Endometrial microvascular endothelial cells (primary cell): ENCODE data around the gene PHKG2. TPM values are rescaled to one million over a fixed set of nuclear protein-coding genes. Genes with fewer than 3 reads are reported as not detected.

Experiments
- in situ Hi-C: cut with HindIII; loops from 2 replicates; pipeline ENCODE4 v1.10.0; 2017; ENCODE audit warnings: low sequenced_read_pairs, low pct_unique_long_range_greater_than_20kb; ENCODE audit errors: inconsistent ontology term
- total RNA-seq: library from RNA; depleted of rRNA; stranded (reverse); fragments of >200 nt; gene quantifications from one replicate; pipeline ENCODE4 v1.2.3, GENCODE V29; 2015; ENCODE audit errors: inconsistent ontology term

The PHKG2 gene
- total RNA-seq, 1 donor from 2014 or later = 22.5 TPM

DNA sequence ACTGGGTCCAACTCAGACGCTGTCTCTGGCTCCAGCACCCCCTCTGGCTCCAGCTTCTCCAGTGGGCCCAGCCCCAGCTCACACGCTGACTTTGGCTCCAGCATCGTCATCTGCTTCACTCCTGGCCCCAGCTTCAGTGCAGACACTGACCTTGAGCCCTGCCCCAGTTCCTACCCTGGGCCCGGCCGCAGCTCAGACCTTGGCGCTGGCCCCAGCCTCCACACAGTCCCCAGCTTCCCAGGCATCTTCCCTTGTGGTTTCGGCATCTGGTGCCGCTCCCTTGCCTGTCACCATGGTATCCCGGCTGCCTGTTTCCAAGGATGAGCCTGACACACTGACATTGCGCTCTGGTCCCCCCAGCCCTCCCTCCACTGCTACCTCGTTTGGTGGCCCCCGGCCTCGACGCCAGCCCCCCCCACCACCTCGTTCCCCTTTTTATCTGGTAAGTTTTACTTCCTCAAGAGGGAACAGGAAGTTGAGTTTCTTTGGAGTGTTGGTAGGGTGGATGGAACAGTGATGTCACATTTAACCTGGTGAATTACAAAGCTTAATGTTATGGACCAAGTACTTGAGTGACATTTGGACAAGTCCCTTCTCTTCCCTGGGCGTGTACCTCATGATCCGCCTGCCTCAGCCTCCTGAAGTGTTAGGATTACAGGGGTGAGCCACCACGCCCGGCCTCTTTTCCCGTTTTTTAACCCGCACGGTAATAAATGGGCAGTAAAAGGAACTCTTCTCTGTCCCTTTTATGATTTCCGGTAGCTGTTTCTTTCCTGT, 23.4 kb upstream of the PHKG2 start:
- in situ Hi-C loops = no loop called here

DNA sequence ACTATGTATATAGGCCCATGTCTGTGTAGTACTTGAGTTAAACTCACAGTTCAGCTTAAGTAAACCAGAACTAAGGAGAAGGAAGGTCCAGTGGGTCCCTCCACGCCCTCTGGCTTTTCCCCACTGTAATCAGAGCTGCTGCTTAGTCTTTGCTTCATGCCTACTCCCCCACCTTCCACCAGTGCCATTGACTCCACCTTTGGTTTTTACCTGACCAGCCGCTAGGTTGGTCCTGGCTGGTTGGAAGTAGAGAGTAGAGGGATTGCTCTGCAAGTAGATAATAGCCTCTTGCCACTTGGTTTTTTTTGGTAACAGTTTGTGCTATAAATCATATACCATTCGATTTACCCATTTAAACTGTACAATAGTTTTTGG, 22.8 kb upstream of the PHKG2 start:
- in situ Hi-C loops = no loop called here

DNA sequence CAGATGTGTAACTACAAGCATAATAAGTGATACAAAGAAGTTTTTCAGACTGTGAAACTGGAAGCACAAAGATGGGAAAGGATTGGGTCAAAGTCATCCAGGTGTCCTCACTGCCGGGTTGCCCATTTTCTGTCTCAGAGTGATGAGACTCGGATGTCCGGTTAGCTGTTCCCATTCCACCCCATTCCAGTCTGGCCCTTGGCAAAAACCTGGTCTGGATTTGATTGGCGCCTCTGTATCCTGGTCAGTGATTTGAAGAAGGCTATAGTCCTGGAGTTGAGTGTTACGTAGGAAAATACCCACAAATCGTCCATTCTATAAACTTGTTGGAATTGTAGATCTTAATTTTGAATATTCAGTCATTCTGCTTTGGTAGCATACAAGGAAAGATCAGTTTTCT, 19.9 kb upstream of the PHKG2 start:
- in situ Hi-C loops = no loop called here

DNA sequence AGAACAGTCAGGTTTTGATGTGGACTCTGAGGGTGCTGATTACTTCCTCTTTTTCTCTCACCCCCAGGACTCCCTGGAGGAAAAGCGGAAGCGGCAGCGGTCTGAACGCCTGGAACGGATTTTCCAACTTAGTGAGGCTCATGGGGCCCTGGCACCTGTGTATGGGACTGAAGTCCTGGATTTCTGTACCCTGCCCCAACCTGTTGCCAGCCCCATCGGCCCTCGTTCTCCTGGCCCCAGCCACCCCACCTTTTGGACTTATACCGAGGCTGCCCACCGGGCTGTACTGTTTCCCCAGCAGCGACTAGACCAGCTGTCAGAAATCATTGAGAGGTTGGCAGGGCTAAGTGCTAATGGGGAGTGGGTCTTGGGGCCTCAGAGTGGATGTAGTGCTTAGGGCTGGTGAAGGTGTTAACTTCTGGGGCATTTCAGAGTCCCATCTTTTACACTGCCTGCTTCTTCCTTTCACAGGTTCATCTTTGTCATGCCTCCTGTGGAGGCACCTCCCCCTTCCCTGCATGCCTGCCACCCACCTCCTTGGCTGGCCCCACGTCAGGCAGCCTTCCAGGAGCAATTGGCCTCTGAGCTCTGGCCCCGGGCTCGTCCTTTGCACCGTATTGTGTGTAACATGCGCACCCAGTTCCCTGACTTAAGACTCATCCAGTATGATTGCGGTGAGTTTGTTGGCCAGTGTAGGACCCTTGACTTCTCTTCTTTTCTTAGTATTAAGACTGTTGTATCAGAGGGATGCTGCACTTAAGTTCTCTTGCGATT, 19.1 kb upstream of the PHKG2 start:
- in situ Hi-C loops = no loop called here

DNA sequence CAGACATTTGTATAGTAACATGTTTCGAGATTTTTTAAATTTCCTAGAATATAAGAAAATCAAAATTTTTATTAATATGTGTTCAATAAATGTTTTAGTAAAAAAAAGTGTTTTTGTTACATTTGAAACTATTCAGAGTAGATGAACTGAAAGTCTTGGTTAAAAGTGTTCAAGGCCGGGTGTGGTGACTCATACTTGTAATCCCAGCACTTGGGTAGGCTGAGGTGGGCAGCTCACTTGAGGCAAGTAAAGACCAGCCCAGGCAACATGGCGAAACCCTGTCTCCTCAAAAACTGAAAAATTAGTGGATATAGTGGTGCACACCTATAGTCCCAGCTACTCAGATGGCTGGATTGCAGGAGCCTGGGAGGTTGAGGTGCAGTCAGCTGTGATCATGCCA, 16.8 kb upstream of the PHKG2 start:
- in situ Hi-C loops = no loop called here

DNA sequence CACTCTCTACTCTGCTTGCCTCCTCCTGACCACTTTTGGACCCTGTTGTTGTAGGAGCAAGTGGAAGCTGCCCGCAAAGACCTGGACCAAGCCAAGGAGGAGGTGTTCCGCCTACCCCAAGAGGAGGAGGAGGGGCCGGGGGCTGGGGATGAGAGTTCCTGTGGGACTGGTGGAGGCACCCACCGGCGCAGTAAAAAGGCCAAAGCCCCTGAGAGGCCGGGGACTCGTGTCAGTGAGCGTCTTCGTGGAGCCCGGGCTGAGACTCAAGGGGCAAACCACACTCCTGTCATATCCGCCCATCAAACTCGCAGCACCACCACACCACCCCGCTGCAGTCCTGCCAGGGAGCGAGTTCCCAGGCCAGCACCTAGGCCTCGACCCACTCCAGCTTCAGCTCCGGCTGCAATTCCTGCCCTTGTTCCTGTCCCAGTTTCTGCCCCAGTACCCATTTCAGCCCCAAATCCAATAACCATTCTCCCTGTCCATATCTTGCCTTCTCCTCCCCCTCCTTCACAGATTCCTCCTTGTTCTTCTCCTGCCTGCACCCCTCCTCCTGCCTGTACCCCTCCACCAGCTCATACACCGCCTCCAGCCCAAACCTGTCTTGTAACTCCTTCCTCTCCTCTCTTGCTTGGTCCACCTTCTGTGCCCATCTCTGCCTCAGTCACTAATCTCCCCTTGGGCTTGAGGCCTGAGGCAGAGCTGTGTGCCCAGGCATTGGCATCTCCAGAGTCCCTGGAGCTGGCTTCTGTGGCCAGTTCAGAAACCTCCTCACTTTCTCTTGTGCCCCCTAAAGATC, 11.0 kb upstream of the PHKG2 start:
- in situ Hi-C loops = no loop called here

DNA sequence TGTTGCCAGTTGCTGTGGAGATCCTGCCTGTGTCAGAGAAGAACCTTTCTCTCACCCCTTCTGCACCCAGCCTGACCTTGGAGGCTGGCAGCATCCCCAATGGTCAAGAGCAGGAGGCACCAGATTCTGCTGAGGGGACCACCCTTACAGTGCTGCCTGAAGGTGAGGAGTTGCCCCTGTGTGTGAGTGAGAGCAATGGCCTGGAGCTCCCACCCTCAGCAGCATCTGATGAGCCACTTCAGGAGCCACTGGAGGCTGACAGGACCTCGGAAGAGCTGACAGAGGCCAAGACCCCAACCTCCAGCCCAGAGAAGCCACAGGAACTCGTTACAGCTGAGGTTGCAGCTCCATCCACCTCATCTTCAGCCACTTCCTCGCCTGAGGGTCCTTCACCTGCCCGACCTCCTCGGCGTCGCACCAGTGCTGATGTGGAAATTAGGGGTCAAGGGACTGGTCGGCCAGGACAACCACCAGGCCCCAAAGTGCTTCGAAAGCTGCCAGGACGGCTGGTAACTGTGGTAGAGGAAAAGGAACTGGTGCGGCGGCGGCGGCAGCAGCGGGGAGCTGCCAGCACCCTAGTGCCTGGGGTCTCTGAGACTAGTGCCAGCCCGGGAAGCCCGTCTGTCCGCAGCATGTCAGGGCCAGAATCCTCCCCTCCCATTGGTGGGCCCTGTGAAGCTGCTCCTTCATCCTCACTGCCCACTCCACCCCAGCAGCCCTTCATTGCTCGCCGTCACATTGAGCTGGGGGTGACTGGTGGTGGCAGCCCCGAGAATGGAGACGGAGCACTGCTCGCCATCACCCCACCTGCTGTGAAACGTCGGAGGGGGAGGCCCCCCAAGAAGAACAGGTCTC, 10.2 kb upstream of the PHKG2 start:
- in situ Hi-C loops = no loop called here

DNA sequence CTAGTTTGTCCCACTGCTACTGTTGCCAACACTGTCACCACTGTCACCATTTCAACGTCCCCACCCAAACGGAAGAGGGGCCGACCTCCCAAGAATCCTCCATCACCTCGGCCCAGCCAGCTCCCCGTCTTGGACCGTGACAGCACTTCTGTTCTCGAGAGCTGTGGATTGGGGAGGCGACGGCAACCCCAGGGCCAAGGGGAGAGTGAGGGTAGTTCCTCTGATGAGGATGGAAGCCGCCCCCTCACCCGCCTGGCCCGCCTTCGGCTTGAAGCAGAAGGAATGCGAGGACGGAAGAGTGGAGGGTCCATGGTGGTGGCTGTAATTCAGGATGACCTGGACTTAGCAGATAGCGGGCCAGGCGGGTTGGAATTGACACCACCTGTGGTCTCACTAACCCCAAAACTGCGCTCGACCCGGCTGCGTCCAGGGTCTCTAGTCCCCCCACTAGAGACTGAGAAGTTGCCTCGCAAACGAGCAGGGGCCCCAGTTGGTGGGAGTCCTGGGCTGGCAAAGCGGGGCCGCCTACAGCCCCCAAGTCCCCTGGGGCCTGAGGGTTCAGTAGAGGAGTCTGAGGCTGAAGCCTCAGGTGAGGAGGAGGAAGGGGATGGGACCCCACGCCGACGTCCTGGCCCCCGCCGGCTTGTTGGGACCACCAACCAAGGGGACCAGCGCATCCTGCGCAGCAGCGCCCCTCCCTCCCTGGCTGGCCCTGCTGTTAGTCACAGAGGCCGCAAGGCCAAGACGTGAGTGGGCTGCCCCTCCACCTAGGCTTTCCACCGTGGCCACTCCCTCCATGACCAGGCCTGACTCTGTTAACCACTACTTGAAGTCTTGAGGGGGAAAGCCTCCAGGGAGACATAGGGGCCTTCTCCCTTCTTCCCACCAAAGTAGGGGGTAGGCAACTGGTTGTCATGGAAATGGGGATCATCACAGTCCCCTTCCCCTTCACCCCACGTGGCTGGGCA, 9.0 kb upstream of the PHKG2 start:
- in situ Hi-C loops = no loop called here

DNA sequence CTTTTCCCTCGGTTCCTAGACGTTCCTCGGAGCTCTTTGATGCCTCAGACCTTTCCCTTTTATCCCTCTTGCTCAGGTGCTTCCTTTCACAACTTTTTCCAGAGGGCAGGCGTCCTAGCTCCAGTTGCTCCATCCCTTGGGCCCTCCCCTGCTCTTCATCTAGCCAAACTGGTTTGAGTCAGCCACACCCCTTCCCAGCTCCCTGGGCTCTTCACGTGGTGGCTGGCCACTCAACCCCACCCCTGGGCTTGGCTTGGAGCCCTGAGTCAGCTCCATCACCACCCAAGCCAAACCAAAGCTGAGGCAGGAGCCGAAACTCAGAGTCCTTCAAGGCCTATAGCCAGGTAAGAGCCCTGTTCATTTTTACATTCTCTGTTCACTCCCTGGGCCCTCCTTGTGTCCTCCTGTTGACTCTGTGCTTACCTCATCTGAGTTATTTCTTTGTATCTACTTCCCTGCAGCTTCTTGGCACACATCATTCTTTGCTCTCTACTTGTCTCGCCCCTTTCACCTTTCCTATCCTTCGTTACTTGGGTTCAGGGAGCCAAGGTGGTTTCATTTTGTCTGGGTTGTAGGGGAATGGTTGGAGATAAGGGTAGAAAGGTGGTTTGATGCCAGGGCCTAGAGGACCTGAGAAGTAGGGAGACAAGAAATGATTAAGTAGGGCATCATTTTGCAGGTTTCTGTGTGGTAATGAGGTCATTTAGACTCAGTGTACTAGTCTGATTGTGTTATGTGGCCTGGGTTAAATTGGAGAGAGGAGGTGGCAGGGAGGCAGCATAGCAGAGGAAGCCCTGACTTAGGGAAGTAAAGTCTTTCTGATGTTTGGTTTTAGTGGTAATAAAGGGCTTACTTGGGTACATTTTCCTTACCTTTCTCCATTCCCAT, 7.6 kb upstream of the PHKG2 start:
- in situ Hi-C loops = no loop called here

DNA sequence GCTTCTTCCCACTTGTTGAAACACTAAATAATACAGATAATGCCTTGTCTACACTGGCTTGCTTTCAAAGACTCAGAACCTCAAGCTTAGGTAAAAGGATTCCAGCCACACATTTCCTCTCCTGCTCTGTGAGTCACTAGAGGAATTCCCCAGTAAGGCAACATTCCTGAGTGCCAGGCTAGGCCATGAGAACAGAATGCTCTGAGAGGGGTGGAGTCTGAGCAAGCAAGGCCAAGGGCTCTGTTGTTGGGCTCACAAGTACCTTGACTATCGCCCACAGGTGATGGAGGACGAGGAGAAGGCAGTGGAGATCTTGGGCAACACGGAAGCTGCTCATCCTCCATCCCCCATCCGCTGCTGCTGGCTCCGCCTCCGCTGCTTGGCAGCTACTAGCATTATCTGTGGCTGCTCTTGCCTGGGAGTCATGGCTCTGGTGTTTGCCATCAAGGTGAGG, 6.7 kb upstream of the PHKG2 start:
- in situ Hi-C loops = no loop called here

DNA sequence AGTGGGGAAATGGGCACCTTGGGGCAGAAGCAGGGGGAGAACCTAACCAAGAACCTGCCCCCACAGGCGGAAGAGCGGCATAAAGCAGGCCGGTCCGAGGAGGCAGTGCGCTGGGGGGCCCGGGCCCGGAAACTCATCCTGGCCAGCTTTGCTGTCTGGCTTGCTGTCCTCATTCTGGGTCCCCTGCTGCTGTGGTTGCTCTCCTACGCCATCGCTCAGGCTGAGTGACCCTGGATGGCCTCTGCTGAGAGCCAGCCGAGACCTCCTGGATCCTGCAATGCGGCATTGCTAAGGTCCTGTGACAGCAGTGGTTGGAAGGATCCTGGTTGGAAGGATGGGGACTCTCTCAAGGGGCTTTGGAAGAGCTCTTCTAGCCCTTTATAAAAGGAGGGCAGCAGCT, 4.5 kb upstream of the PHKG2 start:
- in situ Hi-C loops = no loop called here

DNA sequence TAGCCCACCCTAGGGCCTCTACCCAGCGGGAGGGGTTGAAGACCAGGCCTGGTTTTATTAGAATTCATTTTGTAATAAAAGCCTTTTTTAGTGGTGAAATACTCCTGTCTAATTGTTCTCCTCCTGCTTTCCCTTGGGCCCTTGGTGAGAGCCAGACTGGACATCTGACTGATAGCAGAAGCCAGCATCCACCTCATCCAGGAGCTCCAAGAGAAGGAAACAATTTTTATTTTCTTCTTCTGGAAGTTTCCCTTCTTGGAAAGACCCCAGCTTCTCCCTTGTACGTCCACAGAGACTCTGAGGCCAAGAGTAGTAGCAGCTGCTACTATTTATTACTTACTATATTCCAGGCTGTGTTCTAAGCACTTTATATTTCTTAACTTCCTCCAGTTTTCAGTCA, 4.0 kb upstream of the PHKG2 start:
- in situ Hi-C loops = no loop called here

DNA sequence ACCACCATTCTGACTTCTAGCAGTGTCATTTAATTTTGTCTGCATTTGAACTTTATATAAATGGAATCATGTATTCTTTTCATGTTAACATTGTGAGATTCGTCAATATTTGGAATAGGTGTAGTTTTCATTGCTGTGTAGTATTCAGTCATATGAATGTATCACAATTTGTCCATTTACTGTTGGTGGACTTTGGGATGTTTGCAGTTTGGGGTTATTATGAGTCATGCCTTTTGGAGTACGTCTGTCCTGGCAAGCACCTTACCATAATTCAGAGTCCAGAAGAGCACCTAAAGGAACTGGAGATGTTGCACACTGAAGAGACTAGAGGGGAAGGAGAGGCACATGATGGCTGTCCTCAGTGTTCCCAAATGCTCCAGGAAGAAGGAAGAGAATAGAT, 3.1 kb upstream of the PHKG2 start:
- in situ Hi-C loops = no loop called here

DNA sequence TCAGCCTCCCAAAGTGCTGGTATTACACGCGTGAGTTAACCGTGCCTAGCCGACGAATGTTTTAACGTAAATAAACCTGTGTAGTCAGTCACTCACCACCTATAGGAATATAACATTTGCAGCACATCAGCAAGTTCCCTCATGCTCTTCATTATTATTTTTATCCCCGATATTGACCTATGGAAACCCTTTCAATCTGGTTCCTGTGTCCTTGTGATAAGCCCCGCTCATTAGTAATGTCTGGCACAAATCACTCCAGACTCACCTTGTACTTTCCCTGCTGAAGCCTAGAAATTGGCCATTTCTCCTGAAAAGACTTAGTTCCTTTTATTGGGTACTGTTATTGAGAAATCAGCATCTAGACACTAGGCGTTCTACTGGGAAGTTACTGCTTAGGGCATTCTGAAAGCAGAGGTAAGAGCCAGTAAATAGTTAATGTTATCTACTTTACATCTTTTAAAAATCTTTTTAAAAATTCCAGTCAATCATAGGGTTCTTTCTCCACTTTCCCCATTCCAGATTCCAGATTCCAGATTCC, 1.5 kb upstream of the PHKG2 start:
- in situ Hi-C loops = no loop called here

DNA sequence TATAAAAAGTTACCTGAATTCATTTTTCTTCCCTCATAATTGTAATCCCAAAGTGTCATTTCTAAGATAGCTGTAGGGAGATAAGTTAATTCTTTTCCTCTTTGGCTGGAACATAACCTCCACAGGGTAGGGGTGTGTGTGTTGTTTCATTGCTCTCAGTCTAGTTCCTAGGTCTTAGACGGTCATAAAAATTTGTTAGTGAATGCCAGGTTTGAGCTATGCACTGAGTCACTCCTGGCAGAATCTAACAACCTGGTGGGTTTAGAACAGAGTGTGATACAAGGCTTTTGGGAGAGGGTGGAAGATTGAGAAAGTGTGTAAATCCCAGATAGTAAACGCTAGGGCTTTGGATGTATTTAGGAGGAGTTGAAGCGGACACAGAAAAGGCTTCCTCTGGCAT, 894 bp upstream of the PHKG2 start:
- in situ Hi-C loops = no loop called here

DNA sequence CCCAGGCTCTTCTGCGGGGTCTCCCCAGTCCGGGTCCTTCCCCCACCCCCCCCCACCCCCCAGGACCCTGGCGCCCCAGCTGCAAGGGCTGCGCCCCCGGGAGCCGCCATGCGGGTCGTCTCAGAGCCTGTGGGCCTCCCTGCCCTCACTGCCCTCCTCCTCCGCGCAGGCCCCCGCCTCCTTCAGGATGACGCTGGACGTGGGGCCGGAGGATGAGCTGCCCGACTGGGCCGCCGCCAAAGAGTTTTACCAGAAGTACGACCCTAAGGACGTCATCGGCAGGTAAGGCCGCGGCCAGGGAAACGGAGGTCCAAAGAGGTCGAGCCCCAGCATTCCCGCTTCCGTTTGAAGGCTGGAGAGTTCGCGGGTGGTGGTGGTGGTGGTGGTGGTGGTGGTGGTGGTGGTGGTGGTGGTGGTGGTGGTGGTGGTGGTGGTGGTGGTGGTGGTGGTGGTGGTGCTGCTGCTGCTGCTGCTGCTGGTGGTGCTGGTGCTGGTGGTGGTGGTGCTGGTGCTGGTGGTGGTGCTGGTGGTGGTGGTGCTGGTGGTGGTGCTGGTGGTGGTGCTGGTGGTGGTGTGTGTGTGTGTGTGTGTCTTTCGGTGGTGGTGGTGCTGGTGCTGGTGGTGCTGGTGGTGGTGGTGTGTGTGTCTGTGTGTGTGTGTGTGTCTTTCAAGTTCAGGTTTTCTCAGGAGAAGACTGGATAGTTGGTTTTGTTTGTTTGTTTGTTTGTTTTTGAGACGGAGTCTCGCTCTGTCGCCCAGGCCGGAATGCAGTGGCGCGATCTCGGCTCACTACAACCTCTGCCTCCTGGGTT, 615 bp downstream of the PHKG2 start:
- in situ Hi-C loops = no loop called here
